K562 (cell line): ENCODE results near the gene CFAP90. TPM values are rescaled to one million over a fixed set of nuclear protein-coding genes. Genes with fewer than 3 reads are reported as not detected.

Experiments
- CHD4 ChIP-seq: fragments of 200-600 bp; sonication (generic); IDR thresholded peaks from 3 replicates; pipeline ENCODE4 v1.6.1; 2012; ENCODE audit warnings: low read depth, mild to moderate bottlenecking, mixed read lengths, low read length, inconsistent platforms; ENCODE audit not compliant: insufficient read depth, insufficient replicate concordance, poor library complexity, severe bottlenecking
- CREB5 ChIP-seq: fragments of 250-450 bp; sonication (Bioruptor Pico); IDR thresholded peaks from 2 replicates; pipeline ENCODE4 v1.5.0; 2020; ENCODE audit warnings: mild to moderate bottlenecking
- DEAF1 ChIP-seq: fragments of 450-650 bp; formaldehyde crosslinking; IDR thresholded peaks from 2 replicates; pipeline ENCODE4 v1.4.0; 2020; ENCODE audit warnings: mild to moderate bottlenecking, moderate library complexity
- GTF2A2 ChIP-seq: IDR thresholded peaks from 2 replicates; pipeline ENCODE4 v1.6.1; 2016; ENCODE audit warnings: mild to moderate bottlenecking, missing genetic modification characterization, missing compliant biosample characterization
- GTF3C2 ChIP-seq: IDR thresholded peaks from 3 replicates; pipeline ENCODE4 v1.6.1; 2011; ENCODE audit warnings: borderline replicate concordance, mild to moderate bottlenecking, moderate library complexity; ENCODE audit not compliant: insufficient read length; ENCODE audit errors: extremely low read depth
- MAZ ChIP-seq, 2 experiments: fragments of 450-650 bp in 1 of 2; sonication (generic) in 1 of 2; formaldehyde crosslinking; IDR thresholded peaks in 1 of 2; conservative IDR thresholded peaks in 1 of 2; 2 replicates each; pipeline versions ENCODE4 v1.4.0 to v1.5.0; 2020; ENCODE audit warnings: mild to moderate bottlenecking in 1 of 2, missing genetic modification reagents in 1 of 2
- NR0B1 ChIP-seq: fragments of 450-650 bp; IDR thresholded peaks from one replicate; pipeline ENCODE4 v1.6.1; 2018; ENCODE audit warnings: mild to moderate bottlenecking, moderate library complexity; ENCODE audit not compliant: partially characterized antibody
- PPARD ChIP-seq: fragments of 250-450 bp; sonication (Bioruptor Pico); IDR thresholded peaks from 2 replicates; pipeline ENCODE4 v1.8.0; 2022; ENCODE audit warnings: inconsistent platforms, mild to moderate bottlenecking, moderate library complexity
- STAG1 ChIP-seq: sonication (generic); formaldehyde crosslinking; IDR thresholded peaks from 2 replicates; pipeline ENCODE4 v1.5.0; 2020; ENCODE audit warnings: missing genetic modification reagents, borderline replicate concordance
- TAF9B ChIP-seq: fragments of 450-650 bp; IDR thresholded peaks from 2 replicates; pipeline ENCODE4 v1.6.1; 2018; ENCODE audit warnings: mild to moderate bottlenecking; ENCODE audit not compliant: partially characterized antibody
- ZNF518B ChIP-seq: fragments of 250-450 bp; sonication (Bioruptor Pico); IDR thresholded peaks from 2 replicates; pipeline ENCODE4 v1.5.0; 2021; ENCODE audit warnings: mild to moderate bottlenecking, moderate library complexity
- ZNF57 ChIP-seq: fragments of 450-650 bp; formaldehyde crosslinking; IDR thresholded peaks from 2 replicates; pipeline ENCODE4 v1.4.0; 2020; ENCODE audit warnings: mild to moderate bottlenecking, moderate library complexity
- polyA plus RNA-seq, 8 experiments: library from polyadenylated mRNA; depleted of rRNA in 4 of 8; stranded (reverse) in 5 of 8; unstranded in 3 of 8; fragments of >200 nt; fragmentation: Nextera tagmentation in 2 of 8; fragmentation: Illumina TruSeq in 1 of 8; extraction: Ambion mirVana in 2 of 8; extraction: Trizol in 1 of 8; gene quantifications; 2 replicates each; pipeline versions ENCODE4 v1.2.1 to v1.2.3, GENCODE V29; 2011 to 2014; ENCODE audit warnings: inconsistent platforms in 1 of 8, missing spikeins in 1 of 8
- total RNA-seq, 7 experiments: library from RNA; depleted of rRNA in 6 of 7; stranded (reverse); fragments of >200 nt in 6 of 7; fragmentation: Illumina TruSeq in 2 of 7; extraction: Trizol in 2 of 7; gene quantifications; 2 replicates each; pipeline versions ENCODE4 v1.2.1 to v1.2.3, GENCODE V29; 2011 to 2021; ENCODE audit warnings: low replicate concordance in 1 of 7

The CFAP90 gene
- total and polyA plus RNA-seq, 9 of the 15 experiments (the other 6 are each of a cell fraction or from before 2014, with no cell fraction given) = not detected

GRCh38 chr5:7815892-7816534, 34.9 kb downstream of the CFAP90 start (continued):
- no peak for TF ChIP-seq ZNF518B (CRISPR knock-in tag)
- TF ChIP-seq DEAF1 (CRISPR knock-in tag) = 0 out of 2 replicates have a peak, but pooled peaks have one; percentile 8
- no peak for TF ChIP-seq ZNF57
- peak; percentile 78; the same call in 1 of the 2 replicates for TF ChIP-seq STAG1 (CRISPR knock-in tag)
- TF ChIP-seq PPARD (CRISPR knock-in tag) = no peak
- no peak for TF ChIP-seq CHD4
- no peak for TF ChIP-seq GTF2A2 (tag)
- TF ChIP-seq MAZ (CRISPR knock-in tag; conservative IDR thresholded peaks at IDR 0.05 in 1 of 2, IDR thresholded peaks at IDR 0.05 in 1 of 2) = peak; percentile 55 to 64; a peak in 2 of 4 replicates
- TF ChIP-seq TAF9B = no peak
- TF ChIP-seq GTF3C2 = no peak
- no peak for TF ChIP-seq CREB5 (CRISPR knock-in tag)
- TF ChIP-seq NR0B1 = no peak
